GM23338 (cell line): ENCODE data around the gene ARHGAP10.

ENCODE experiments used
- CTCF ChIP-seq, 2 experiments: fragments of 200-600 bp in 1 of 2; sonication (generic) in 1 of 2; conservative IDR thresholded peaks; 2 replicates each; pipeline versions ENCODE4 v1.5.1 to v1.6.1; 2016 to 2017; ENCODE audit warnings: antibody characterized with exemption in 2 of 2, low read depth in 2 of 2, mild to moderate bottlenecking in 2 of 2, moderate library complexity in 1 of 2
- EZH2 ChIP-seq: fragments of 200-600 bp; sonication (generic); IDR thresholded peaks from one replicate; pipeline ENCODE4 v1.8.0; 2017; ENCODE audit warnings: antibody characterized with exemption, mild to moderate bottlenecking, low read depth; ENCODE audit not compliant: unreplicated experiment

- TF ChIP-seq CTCF (conservative IDR thresholded peaks at IDR 0.05; ENCODE audit: low read depth in 2 of 2) (no peak), EZH2 (no peak)
These were observed 226.7 kb downstream of the ARHGAP10 start for GRCh38 chr4:147958489-147959065.
